B cell (primary cell): ENCODE measurements around the gene NLGN4Y. TPM values are rescaled to one million over a fixed set of nuclear protein-coding genes. Genes with fewer than 3 reads are reported as not detected.

ENCODE experiments used
- ATAC-seq: fragments of 200-7000 bp; cut with Tn5 transposase; one replicate; pipeline ENCODE4 v1.10.0; 2021; ENCODE audit warnings: low read depth, mild to moderate bottlenecking, moderate number of reproducible peaks, moderate library complexity
- CTCF ChIA-PET: fragments of 350-600 bp; sonication (Branson Sonifier 250); formaldehyde crosslinking; loops from one replicate; lab custom pipeline; 2021; ENCODE audit warnings: antibody characterized with exemption, inconsistent platforms; lab: Charles Lee
- POLR2A ChIA-PET: fragments of 350-600 bp; sonication (Branson Sonifier 250); formaldehyde crosslinking; loops from one replicate; lab custom pipeline; 2021; ENCODE audit warnings: antibody characterized with exemption; lab: Charles Lee
- DNase-seq: peaks from one replicate; pipeline ENCODE4 v3.0.0; 2013
- H2AFZ ChIP-seq: 2 replicates; pipeline ENCODE4 v1.6.1; 2012; ENCODE audit warnings: mild to moderate bottlenecking, low read depth, low read length; ENCODE audit not compliant: insufficient read depth, poor library complexity, severe bottlenecking
- H3K27ac ChIP-seq, 2 donors: 1 replicate in 1 of 2; 2 replicates in 1 of 2; pipeline ENCODE4 v1.5.1; 2012 to 2013; ENCODE audit warnings: low read length in 2 of 2, mild to moderate bottlenecking in 2 of 2, moderate library complexity in 1 of 2
- H3K27me3 ChIP-seq, 4 experiments: fragments of 200-600 bp in 1 of 4; sonication (generic) in 1 of 4; replicated peaks in 1 of 4; 1 replicate in 2 of 4; 2 replicates in 2 of 4; pipeline versions ENCODE4 v1.6.1 to v1.7.0; 2013 to 2016; ENCODE audit warnings: low read length in 3 of 4, mild to moderate bottlenecking in 2 of 4, mixed read lengths in 1 of 4, moderate library complexity in 1 of 4; ENCODE audit not compliant: insufficient read depth in 4 of 4, control insufficient read depth in 3 of 4; ENCODE audit errors: control extremely low read depth in 1 of 4
- H3K36me3 ChIP-seq, 2 experiments: replicated peaks in 1 of 2; 1 replicate in 1 of 2; 2 replicates in 1 of 2; pipeline versions ENCODE4 v1.6.1 to v1.7.1; 2013; ENCODE audit warnings: low read length in 1 of 2; ENCODE audit not compliant: insufficient read depth in 2 of 2, control insufficient read depth in 1 of 2; ENCODE audit errors: control extremely low read depth in 1 of 2, extremely low read depth in 1 of 2
- H3K4me1 ChIP-seq, 2 donors: fragments of 200-600 bp in 1 of 2; sonication (generic) in 1 of 2; 1 replicate in 1 of 2; 2 replicates in 1 of 2; pipeline versions ENCODE4 v1.5.1 to v1.6.1; 2013 to 2017; ENCODE audit warnings: low read length in 2 of 2; ENCODE audit not compliant: control insufficient read depth in 2 of 2, insufficient read depth in 2 of 2
- H3K4me2 ChIP-seq: replicated peaks from 2 replicates; pipeline ENCODE3; 2012; ENCODE audit warnings: mild to moderate bottlenecking, low read depth, low read length; ENCODE audit not compliant: poor library complexity, severe bottlenecking
- H3K4me3 ChIP-seq, 5 experiments: fragments of 200-600 bp in 1 of 5; sonication (generic) in 1 of 5; 1 replicate in 3 of 5; 2 replicates in 2 of 5; pipeline versions ENCODE4 v1.5.1 to v1.7.0; 2011 to 2016; ENCODE audit warnings: low read length in 4 of 5, mild to moderate bottlenecking in 4 of 5, low read depth in 2 of 5, control low read depth in 1 of 5, moderate library complexity in 1 of 5; ENCODE audit not compliant: insufficient read depth in 1 of 5; ENCODE audit errors: control extremely low read depth in 1 of 5, extremely low read depth in 1 of 5
- H3K79me2 ChIP-seq: fragments of 200-600 bp; sonication (generic); one replicate; pipeline ENCODE4 v1.6.0; 2016; ENCODE audit warnings: low read length; ENCODE audit not compliant: control insufficient read depth, insufficient read depth
- H3K9ac ChIP-seq: fragments of 200-600 bp; sonication (generic); 2 replicates; pipeline ENCODE4 v1.6.1; 2017; ENCODE audit warnings: mild to moderate bottlenecking, low read length, moderate library complexity
- H3K9me3 ChIP-seq, 3 donors: one replicate each; pipeline versions ENCODE4 v1.6.1 to v1.7.1; 2013; ENCODE audit warnings: low read length in 2 of 3; ENCODE audit not compliant: control insufficient read depth in 2 of 3, insufficient read depth in 1 of 3; ENCODE audit errors: control extremely low read depth in 1 of 3
- H4K20me1 ChIP-seq: 2 replicates; pipeline ENCODE4 v1.6.0; 2012; ENCODE audit warnings: mild to moderate bottlenecking, low read length; ENCODE audit not compliant: insufficient read depth, control insufficient read depth, poor library complexity, severe bottlenecking
- H3K27ac Mint-ChIP-seq: one replicate; pipeline ENCODE4 v1.8.0; 2021; ENCODE audit warnings: mixed read lengths
- H3K27me3 Mint-ChIP-seq: one replicate; pipeline ENCODE4 v1.8.0; 2021; ENCODE audit warnings: mixed read lengths
- H3K4me1 Mint-ChIP-seq: one replicate; pipeline ENCODE4 v1.8.0; 2021; ENCODE audit warnings: mixed read lengths
- H3K4me3 Mint-ChIP-seq: one replicate; pipeline ENCODE4 v1.8.0; 2021; ENCODE audit warnings: mixed read lengths
- H3K9me3 Mint-ChIP-seq: one replicate; pipeline ENCODE4 v1.8.0; 2022; ENCODE audit warnings: mixed read lengths; ENCODE audit not compliant: insufficient read depth
- CTCF ChIP-seq: fragments of 200-600 bp; IDR thresholded peaks from one replicate; pipeline ENCODE4 v1.8.0; 2022; ENCODE audit warnings: antibody characterized with exemption, mild to moderate bottlenecking
- EZH2 ChIP-seq: IDR thresholded peaks from 2 replicates; pipeline ENCODE4 v1.6.1; 2012; ENCODE audit warnings: borderline replicate concordance, low read depth, mild to moderate bottlenecking, moderate library complexity, low read length; ENCODE audit not compliant: insufficient read depth, poor library complexity, severe bottlenecking
- WGBS: methylation state at CpG from one replicate; pipeline ENCODE4 v1.1.5; 2013; ENCODE audit warnings: missing lambda C conversion rate; ENCODE audit not compliant: insufficient coverage; 5-methylcytosine and 5-hydroxymethylcytosine counted together
- intact Hi-C: fragments of 100-400 bp; cut with micrococcal nuclease; formaldehyde crosslinking; loops from one replicate; pipeline ENCODE4 v1.10.0; 2022
- polyA plus RNA-seq: library from polyadenylated mRNA; depleted of rRNA; stranded (reverse); fragments of >200 nt; gene quantifications from 2 replicates; pipeline ENCODE4 v1.2.3, GENCODE V29; 2012
- total RNA-seq, 2 donors: library from RNA; stranded (reverse); fragments of 120-200 nt in 1 of 2; gene quantifications; 1 replicate in 1 of 2; 2 replicates in 1 of 2; pipeline versions ENCODE4 v1.2.3 to v1.2.4, GENCODE V29; 2013 to 2022

The NLGN4Y gene
- total and polyA plus RNA-seq, 2 donors (not counting 1 experiment from before 2014, with no cell fraction given) = 1.9 TPM; not detected in 1

GRCh38 chrY:14802125-14802524 is 277.8 kb downstream of the NLGN4Y start:
- ATAC-seq = no peak

GRCh38 chrY:14804041-14804440 is 279.7 kb downstream of the NLGN4Y start:
- Histone ChIP-seq H2AFZ (no peak overlapping the region), H3K9me3 (no peaks in the 10 kb centered on the region), H3K27ac (no peak overlapping the region), H3K4me3 (no peak overlapping the region), H3K27me3 (no peaks in the 10 kb centered on the region), H3K4me1 (no peaks in the 10 kb centered on the region), H4K20me1 (no peaks in the 10 kb centered on the region), H3K9ac (no peak overlapping the region), H3K79me2 (no peaks in the 10 kb centered on the region), H3K36me3 (no peaks in the 10 kb centered on the region), H3K4me2 (no peak overlapping the region)
- POLR2A ChIA-PET = no interaction called here
- Mint-ChIP-seq H3K4me3 (no peak overlapping the region), H3K4me1 (no peaks in the 10 kb centered on the region), H3K27ac (no peak overlapping the region), H3K9me3 (no peaks in the 10 kb centered on the region), H3K27me3 (no peaks in the 10 kb centered on the region)
- no peak for ATAC-seq
- CTCF ChIA-PET = no interaction called here
- TF ChIP-seq CTCF (no peak), EZH2 (no peak)
- no peak for DNase-seq
- intact Hi-C loops = no loop called here

More at GRCh38 chrY:14802125-14802524, 277.8 kb downstream of the NLGN4Y start:
- no CpG with 5 or more reads among the region's 3 CpGs for WGBS
- ChIA-PET CTCF (no interaction called here), POLR2A (no interaction called here)
- H3K9me3 ChIP-seq = no peaks in the 10 kb centered on the region
- H3K4me1 ChIP-seq = no peaks in the 10 kb centered on the region
- Mint-ChIP-seq H3K9me3 (no peaks in the 10 kb centered on the region), H3K4me1 (no peaks in the 10 kb centered on the region), H3K27me3 (no peaks in the 10 kb centered on the region), H3K4me3 (no peak overlapping the region), H3K27ac (no peak overlapping the region)
- no peak for DNase-seq
- no peaks in the 10 kb centered on the region for H3K79me2 ChIP-seq
- H3K9ac ChIP-seq = no peak overlapping the region
- H3K4me2 ChIP-seq = no peak overlapping the region
- no peak overlapping the region for H2AFZ ChIP-seq
- intact Hi-C loops = no loop called here
- no peak overlapping the region for H3K27ac ChIP-seq
- H3K36me3 ChIP-seq = no peaks in the 10 kb centered on the region
- H3K27me3 ChIP-seq = no peaks in the 10 kb centered on the region
- no peak overlapping the region for H3K4me3 ChIP-seq
- no peaks in the 10 kb centered on the region for H4K20me1 ChIP-seq
- TF ChIP-seq EZH2 = no peak
- TF ChIP-seq CTCF = no peak
